CD4-positive, alpha-beta memory T cell (primary cell): ENCODE results near the gene TOP2A. TPM values are rescaled to one million over a fixed set of nuclear protein-coding genes. Genes with fewer than 3 reads are reported as not detected.
A peak's percentile ranks its signal among the peaks of the same experiment; 100 is the strongest.

Experiments used
- CTCF ChIA-PET: fragments of 350-600 bp; sonication (Branson Sonifier 250); formaldehyde crosslinking; loops from one replicate; lab custom pipeline; 2021; ENCODE audit warnings: inconsistent platforms; ENCODE audit not compliant: partially characterized antibody; lab: Charles Lee
- POLR2A ChIA-PET: fragments of 350-600 bp; sonication (Branson Sonifier 250); formaldehyde crosslinking; loops from one replicate; lab custom pipeline; 2021; ENCODE audit not compliant: partially characterized antibody; lab: Charles Lee
- DNase-seq, 5 donors: peaks; one replicate each; pipeline versions ENCODE4 v3.0.0 to v3.0.0-alpha.2; 2020 to 2022; ENCODE audit warnings: mixed read lengths in 1 of 5
- H3K27ac ChIP-seq: one replicate; pipeline ENCODE4 v1.7.0; 2013; ENCODE audit warnings: low read depth, low read length
- H3K27me3 ChIP-seq: 2 replicates; pipeline ENCODE4 v1.7.0; 2013; ENCODE audit warnings: mild to moderate bottlenecking, low read length, moderate library complexity; ENCODE audit not compliant: insufficient read depth
- H3K36me3 ChIP-seq: 2 replicates; pipeline ENCODE4 v1.7.0; 2013; ENCODE audit warnings: mild to moderate bottlenecking, low read length, moderate library complexity; ENCODE audit not compliant: insufficient read depth
- H3K4me1 ChIP-seq: 2 replicates; pipeline ENCODE4 v1.7.0; 2013; ENCODE audit warnings: mild to moderate bottlenecking, low read length, moderate library complexity; ENCODE audit not compliant: insufficient read depth
- H3K4me3 ChIP-seq, 2 donors: one replicate each; pipeline ENCODE4 v1.7.0; 2013; ENCODE audit warnings: low read length in 2 of 2, mild to moderate bottlenecking in 1 of 2
- H3K9me3 ChIP-seq, 2 donors: one replicate each; pipeline ENCODE4 v1.7.0; 2013; ENCODE audit warnings: low read length in 2 of 2, control low read depth in 1 of 2; ENCODE audit not compliant: control insufficient read depth in 1 of 2
- H3K27ac Mint-ChIP-seq, 7 donors: one replicate each; pipeline ENCODE4 v1.8.0; 2020 to 2021; ENCODE audit warnings: mixed read lengths in 7 of 7, mild to moderate bottlenecking in 6 of 7, inconsistent platforms in 3 of 7, moderate library complexity in 3 of 7
- H3K27me3 Mint-ChIP-seq, 2 donors: one replicate each; pipeline ENCODE4 v1.8.0; 2020 to 2021; ENCODE audit warnings: mixed read lengths in 2 of 2
- H3K36me3 Mint-ChIP-seq, 2 donors: one replicate each; pipeline ENCODE4 v1.8.0; 2020 to 2021; ENCODE audit warnings: mixed read lengths in 2 of 2, inconsistent platforms in 1 of 2, mild to moderate bottlenecking in 1 of 2
- H3K4me1 Mint-ChIP-seq, 4 donors: one replicate each; pipeline ENCODE4 v1.8.0; 2020 to 2021; ENCODE audit warnings: mixed read lengths in 4 of 4, mild to moderate bottlenecking in 1 of 4
- H3K4me3 Mint-ChIP-seq, 8 donors: one replicate each; pipeline ENCODE4 v1.8.0; 2020 to 2021; ENCODE audit warnings: mixed read lengths in 8 of 8, mild to moderate bottlenecking in 7 of 8, moderate library complexity in 6 of 8, inconsistent platforms in 3 of 8
- H3K9me3 Mint-ChIP-seq, 8 donors: one replicate each; pipeline ENCODE4 v1.8.0; 2020 to 2021; ENCODE audit warnings: mixed read lengths in 8 of 8, mild to moderate bottlenecking in 5 of 8, inconsistent platforms in 3 of 8, moderate library complexity in 1 of 8
- intact Hi-C: fragments of 100-400 bp; cut with micrococcal nuclease; formaldehyde crosslinking; loops from one replicate; pipeline ENCODE4 v1.15.1; 2023
- polyA plus RNA-seq, 2 donors: library from polyadenylated mRNA; unstranded; fragments of 300-500 nt; fragmentation: Illumina TruSeq; gene quantifications; one replicate each; pipeline ENCODE4 v1.2.3, GENCODE V29; 2021
- total RNA-seq, 2 experiments: library from RNA; stranded (reverse); gene quantifications; one replicate each; pipeline ENCODE4 v1.2.3, GENCODE V29; 2021

Gene TOP2A
- total and polyA plus RNA-seq, 4 experiments from 2014 or later, result 0.10 to 1.1 (median 0.30) TPM

DNA sequence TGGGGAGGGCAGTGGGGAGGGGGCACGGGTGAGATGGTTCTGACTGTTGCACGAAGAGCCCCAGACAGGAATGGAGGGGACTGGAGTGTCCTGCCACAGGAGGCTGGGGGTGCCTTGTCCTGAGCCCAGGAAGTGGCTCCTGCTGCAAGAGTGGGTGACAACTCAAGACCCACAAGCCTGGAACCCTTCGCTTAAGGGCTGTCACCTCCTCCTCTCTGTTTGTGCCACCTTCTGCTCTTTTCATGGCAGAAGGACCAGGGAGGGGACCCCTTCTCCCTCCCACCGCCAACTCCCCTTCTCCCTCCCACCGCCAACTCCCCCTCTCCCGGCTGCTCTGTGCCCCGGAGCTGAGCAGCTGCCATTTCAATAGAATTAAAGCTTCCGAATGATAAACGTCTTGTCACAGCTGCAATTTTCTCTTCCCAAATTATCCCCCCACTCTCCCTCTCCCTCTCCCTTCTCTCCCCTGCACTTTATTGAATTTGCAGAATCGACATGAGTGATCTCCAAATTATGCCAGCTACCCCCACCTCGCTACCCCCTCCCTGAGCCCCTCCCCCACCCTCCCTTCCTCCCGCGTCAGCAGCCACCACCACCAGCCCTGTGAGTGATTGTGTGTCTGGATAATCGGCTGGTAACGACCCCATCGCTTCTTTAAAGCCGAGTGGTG is 66.9 kb downstream of the TOP2A start:
- Histone ChIP-seq H3K36me3 (peaks cover 56% of the 10 kb centered on the region), H3K4me3 (no peak overlapping the region), H3K4me1 (peaks cover 27% of the 10 kb centered on the region), H3K27ac (no peak overlapping the region), H3K27me3 (no peaks in the 10 kb centered on the region), H3K9me3 (no peaks in the 10 kb centered on the region)
- Mint-ChIP-seq H3K4me3 (no peak overlapping the region), H3K27me3 (no peaks in the 10 kb centered on the region), H3K9me3 (no peaks in the 10 kb centered on the region), H3K36me3 (peaks cover 14 to 52% of the 10 kb centered on the region in 2 donors), H3K4me1 (peaks cover 19 to 62% (median 33%) of the 10 kb centered on the region in 4 donors), H3K27ac (peak overlapping the region in 3 of 7 donors; percentile 40 to 81 (median 72))
- POLR2A ChIA-PET, result interaction anchor here (1.5 to 29.0 kb wide), 2 partner anchors 10 to 36 kb away, joined by 5 to 1054 read pairs; partner anchors contain the start of gene RARA
- no peak for DNase-seq
- CTCF ChIA-PET, result interaction anchor here (1.6 to 10.0 kb wide), 4 partner anchors 11 to 46 kb away, joined by 7 to 573 read pairs (median 26); partner anchors contain the start of gene RARA
- intact Hi-C loops, result no loop called here

DNA sequence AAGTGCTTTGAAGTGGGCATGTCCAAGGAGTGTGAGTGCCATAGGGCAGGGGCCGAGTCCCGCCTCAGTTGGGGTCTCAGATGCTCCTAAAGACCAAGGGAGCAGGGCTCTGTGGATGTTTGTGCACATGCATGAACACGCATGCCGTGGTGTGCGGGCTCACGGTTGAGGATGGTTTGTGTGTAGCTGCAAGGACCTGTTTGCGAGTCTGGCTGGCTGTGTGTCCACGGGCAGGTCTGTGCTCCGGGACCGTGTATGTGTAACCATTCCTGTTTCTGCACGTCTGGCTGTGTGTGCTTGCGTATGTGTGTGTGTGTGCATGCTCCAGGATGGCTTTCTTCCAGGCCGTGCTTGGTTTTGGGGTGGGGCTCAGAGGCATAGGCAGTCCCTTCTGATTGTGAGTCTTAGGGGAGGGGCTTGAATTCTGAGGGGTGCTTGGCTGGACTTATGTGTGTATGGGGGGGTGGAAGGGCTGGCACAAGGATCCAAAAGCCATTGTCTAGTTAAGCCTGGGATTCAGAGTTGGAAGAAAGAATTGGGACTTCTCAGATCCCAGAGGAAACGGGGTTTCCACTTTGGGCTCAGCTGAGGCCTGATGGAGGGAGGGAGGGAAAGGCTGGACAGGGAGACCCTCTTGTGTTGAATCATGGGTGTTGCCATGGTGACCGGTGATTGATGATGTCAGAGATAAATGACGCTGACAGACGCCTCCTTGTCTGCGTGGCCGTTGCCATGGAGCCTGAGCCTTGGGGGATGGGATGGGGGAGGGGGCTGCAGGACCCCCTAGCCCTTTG is 67.6 kb downstream of the TOP2A start:
- peaks cover 34% of the 10 kb centered on the region for H3K4me1 ChIP-seq
- peak overlapping the region in 5 of 7 donors; percentile 46 to 95 (median 87) for H3K27ac Mint-ChIP-seq
- no peaks in the 10 kb centered on the region for H3K9me3 ChIP-seq
- no peak overlapping the region for H3K4me3 ChIP-seq
- POLR2A ChIA-PET, result interaction anchor here (29.0 kb wide), 1 partner anchor 35 kb away, joined by 1054 read pairs; the partner anchor contains the start of gene RARA
- peaks cover 20 to 69% (median 37%) of the 10 kb centered on the region in 4 donors for H3K4me1 Mint-ChIP-seq
- no peak overlapping the region for H3K27ac ChIP-seq
- peaks cover 11 to 48% of the 10 kb centered on the region in 2 donors for H3K36me3 Mint-ChIP-seq
- CTCF ChIA-PET, result interaction anchor here (2.7 to 10.0 kb wide), 2 partner anchors 46 to 47 kb away, joined by 11 to 573 read pairs; partner anchors contain the start of gene RARA
- H3K27me3 ChIP-seq, result no peaks in the 10 kb centered on the region
- H3K9me3 Mint-ChIP-seq, result no peaks in the 10 kb centered on the region
- no peaks in the 10 kb centered on the region for H3K27me3 Mint-ChIP-seq
- H3K4me3 Mint-ChIP-seq, result no peak overlapping the region
- DNase-seq, result no peak
- peaks cover 49% of the 10 kb centered on the region for H3K36me3 ChIP-seq
- intact Hi-C loops, result no loop called here

DNA sequence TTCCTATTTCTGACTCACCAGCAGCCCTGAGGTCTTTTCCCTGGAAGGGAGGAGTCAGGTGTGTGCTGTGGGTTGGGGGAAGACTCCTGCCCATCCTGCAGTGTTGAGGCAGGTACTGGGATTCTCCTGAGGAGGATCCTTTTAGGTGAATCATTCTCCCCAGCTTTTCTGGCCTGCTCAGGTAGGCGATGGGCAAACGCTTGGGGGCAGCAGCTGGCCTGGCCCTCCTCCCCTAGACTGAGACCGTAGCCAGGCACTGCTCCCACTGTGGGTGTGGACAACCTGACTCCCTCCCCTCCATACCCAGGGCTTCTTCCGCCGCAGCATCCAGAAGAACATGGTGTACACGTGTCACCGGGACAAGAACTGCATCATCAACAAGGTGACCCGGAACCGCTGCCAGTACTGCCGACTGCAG is 68.2 kb downstream of the TOP2A start:
- no peak overlapping the region for H3K4me3 ChIP-seq
- no peaks in the 10 kb centered on the region for H3K9me3 Mint-ChIP-seq
- peak overlapping the region in 1 of 8 donors; percentile 52 for H3K4me3 Mint-ChIP-seq
- H3K36me3 Mint-ChIP-seq, result peaks cover 11 to 48% of the 10 kb centered on the region in 2 donors
- intact Hi-C loops, result no loop called here
- no peak overlapping the region for H3K27ac ChIP-seq
- H3K36me3 ChIP-seq, result peaks cover 45% of the 10 kb centered on the region
- no peaks in the 10 kb centered on the region for H3K27me3 ChIP-seq
- no peaks in the 10 kb centered on the region for H3K9me3 ChIP-seq
- H3K27ac Mint-ChIP-seq, result peak overlapping the region in 6 of 7 donors; percentile 45 to 95 (median 84)
- H3K4me1 Mint-ChIP-seq, result peaks cover 25 to 70% (median 43%) of the 10 kb centered on the region in 4 donors
- H3K27me3 Mint-ChIP-seq, result no peaks in the 10 kb centered on the region
- no peak for DNase-seq
- ChIA-PET CTCF (interaction anchor here (0.8 to 2.7 kb wide), 3 partner anchors 31 to 335 kb away, joined by 3 to 12 read pairs (median 11); no protein-coding TSS in a partner anchor), POLR2A (interaction anchor here (29.0 kb wide), 1 partner anchor 35 kb away, joined by 1054 read pairs; the partner anchor contains the start of gene RARA)
- H3K4me1 ChIP-seq, result peaks cover 40% of the 10 kb centered on the region

DNA sequence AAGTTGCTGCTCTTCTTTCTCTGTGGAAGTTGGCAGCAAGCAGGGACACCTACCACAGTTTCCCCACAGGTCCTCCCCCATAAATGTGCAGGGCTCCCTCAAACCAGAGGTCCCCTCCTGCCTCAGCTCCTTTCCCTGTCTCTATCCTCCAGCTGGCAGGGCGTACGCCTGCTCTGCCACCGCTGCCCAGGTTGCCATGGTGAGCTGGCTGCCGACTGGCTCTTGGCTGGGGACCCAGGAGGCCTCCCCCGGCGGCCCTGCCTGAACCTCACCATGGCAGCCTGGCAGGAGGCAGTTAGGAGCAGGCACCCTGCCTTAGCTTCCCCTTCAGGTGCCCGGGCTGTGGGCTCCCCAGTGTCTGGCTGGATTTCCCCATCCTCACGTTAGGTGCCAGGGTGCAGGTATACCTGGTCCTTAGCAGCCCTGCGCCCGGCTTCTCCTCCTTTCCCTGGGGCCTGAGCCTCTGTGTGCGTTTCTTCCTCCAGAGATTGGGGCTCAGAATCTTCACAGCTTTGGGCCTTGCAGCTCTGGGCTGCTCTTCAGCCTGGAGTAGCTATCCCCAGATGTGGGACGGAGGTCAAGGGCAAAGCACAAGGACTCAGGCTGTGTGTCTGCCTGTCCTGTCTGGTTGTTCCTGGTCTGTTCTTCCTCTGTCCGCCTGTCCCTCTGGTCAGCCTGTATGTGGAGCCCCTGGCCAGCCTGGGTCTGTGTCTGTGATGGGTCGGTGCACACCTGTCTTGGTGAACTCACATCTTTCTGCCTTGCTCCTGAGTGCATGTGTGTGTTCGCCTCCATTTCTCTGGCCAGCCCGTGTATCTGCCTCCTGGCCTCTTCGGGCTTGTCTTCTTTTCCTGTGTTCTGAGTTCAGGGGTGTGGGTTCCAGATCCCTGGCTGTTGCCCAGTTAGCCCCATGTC is 68.9 kb downstream of the TOP2A start:
- Histone ChIP-seq H3K27ac (peak overlapping the region; percentile 24), H3K27me3 (no peaks in the 10 kb centered on the region), H3K9me3 (no peaks in the 10 kb centered on the region), H3K4me3 (no peak overlapping the region), H3K4me1 (peaks cover 47% of the 10 kb centered on the region), H3K36me3 (peaks cover 43% of the 10 kb centered on the region)
- peaks cover 30 to 76% (median 49%) of the 10 kb centered on the region in 4 donors for H3K4me1 Mint-ChIP-seq
- ChIA-PET CTCF (interaction anchor here (0.8 to 2.7 kb wide), 4 partner anchors 9 to 334 kb away, joined by 3 to 12 read pairs (median 7); no protein-coding TSS in a partner anchor), POLR2A (interaction anchor here (29.0 kb wide), 1 partner anchor 34 kb away, joined by 1054 read pairs; the partner anchor contains the start of gene RARA)
- peaks cover 11 to 49% of the 10 kb centered on the region in 2 donors for H3K36me3 Mint-ChIP-seq
- no peaks in the 10 kb centered on the region for H3K9me3 Mint-ChIP-seq
- DNase-seq, result no peak
- H3K27ac Mint-ChIP-seq, result peak overlapping the region; percentile 75 to 95 (median 87)
- peak overlapping the region in 1 of 8 donors; percentile 52 for H3K4me3 Mint-ChIP-seq
- intact Hi-C loops, result no loop called here
- no peaks in the 10 kb centered on the region for H3K27me3 Mint-ChIP-seq

DNA sequence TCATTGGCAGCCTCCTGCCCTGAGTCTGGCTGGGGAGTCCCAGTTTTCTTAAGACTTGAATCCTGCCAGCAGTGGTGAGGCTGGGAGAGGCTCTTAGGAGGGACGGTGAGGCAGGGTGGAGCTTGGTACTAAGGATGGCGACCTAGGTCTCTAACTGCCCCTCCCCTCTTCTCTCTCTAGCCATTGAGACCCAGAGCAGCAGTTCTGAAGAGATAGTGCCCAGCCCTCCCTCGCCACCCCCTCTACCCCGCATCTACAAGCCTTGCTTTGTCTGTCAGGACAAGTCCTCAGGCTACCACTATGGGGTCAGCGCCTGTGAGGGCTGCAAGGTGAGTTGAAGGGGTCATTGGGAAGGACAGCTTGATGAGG is 69.6 kb downstream of the TOP2A start:
- intact Hi-C loops, result no loop called here
- ChIA-PET POLR2A (interaction anchor here (29.0 kb wide), 1 partner anchor 33 kb away, joined by 1054 read pairs; the partner anchor contains the start of gene RARA), CTCF (interaction anchor here (1.4 to 2.7 kb wide), 3 partner anchors 30 to 45 kb away, joined by 5 to 12 read pairs (median 11); no protein-coding TSS in a partner anchor)
- peaks cover 54% of the 10 kb centered on the region for H3K4me1 ChIP-seq
- no peak overlapping the region for H3K4me3 ChIP-seq
- peaks cover 43% of the 10 kb centered on the region for H3K36me3 ChIP-seq
- Mint-ChIP-seq H3K27ac (peak overlapping the region; percentile 10 to 95 (median 81)), H3K4me1 (peaks cover 30 to 83% (median 54%) of the 10 kb centered on the region in 4 donors), H3K27me3 (no peaks in the 10 kb centered on the region), H3K36me3 (peaks cover 11 to 44% of the 10 kb centered on the region in 2 donors), H3K4me3 (peak overlapping the region in 4 of 8 donors; percentile 17 to 54 (median 34)), H3K9me3 (no peaks in the 10 kb centered on the region)
- H3K27ac ChIP-seq, result peak overlapping the region; percentile 24
- no peaks in the 10 kb centered on the region for H3K27me3 ChIP-seq
- no peak for DNase-seq
- no peaks in the 10 kb centered on the region for H3K9me3 ChIP-seq
